ENCODE results near the gene TRIM52. TPM values are rescaled to one million over a fixed set of nuclear protein-coding genes. Genes with fewer than 3 reads are reported as not detected.
A peak's percentile ranks its signal among the peaks of the same experiment; 100 is the strongest.

TRIM52 gene
- total RNA-seq, 1 experiment from 2014 or later, result 7.8 TPM

GRCh38 chr5:181248277-181248676 lies 12.7 kb downstream of the TRIM52 start (continued):
- TF ChIP-seq FOXP4 (CRISPR knock-in tag; IDR thresholded peaks at IDR 0.05), result no peak
- TF ChIP-seq ZNF396 (CRISPR knock-in tag; IDR thresholded peaks at IDR 0.05; ENCODE audit: borderline replicate concordance), result no peak
- no peak for TF ChIP-seq NFE2L1 (CRISPR knock-in tag; IDR thresholded peaks at IDR 0.05)
- no peak for TF ChIP-seq RELA (CRISPR knock-in tag; IDR thresholded peaks at IDR 0.05; ENCODE audit: borderline replicate concordance)
- no peak for TF ChIP-seq GTF2I (CRISPR knock-in tag; conservative IDR thresholded peaks at IDR 0.05)
- TF ChIP-seq ZNF232 (CRISPR knock-in tag; IDR thresholded peaks at IDR 0.05), result no peak
- TF ChIP-seq CREM (CRISPR knock-in tag; IDR thresholded peaks at IDR 0.05), result no peak
- no peak for TF ChIP-seq ZNF423 (CRISPR knock-in tag; IDR thresholded peaks at IDR 0.05)
- TF ChIP-seq ZBTB43 (CRISPR knock-in tag; IDR thresholded peaks at IDR 0.05), result no peak

GRCh38 chr5:181246276-181247049 lies 14.5 kb downstream of the TRIM52 start:
- Mint-ChIP-seq H3K4me1 (peaks cover 53% of the 10 kb centered on the region), H3K36me3 (peaks cover 42% of the 10 kb centered on the region), H3K27me3 (ENCODE audit: low read depth) (no peaks in the 10 kb centered on the region; the same call in 1 of the 2 replicates), H3K4me3 (peak overlapping the region; percentile 85), H3K9me3 (no peaks in the 10 kb centered on the region), H3K27ac (peak overlapping the region; percentile 93)
- DNase-seq (ENCODE audit: low spot score) (peak; percentile 81), ATAC-seq (peak; percentile 65)
- ChIA-PET POLR2A (interaction anchor here (0.9 to 3.3 kb wide), 3 partner anchors 13 to 62 kb away, joined by 3 to 24 read pairs (median 4); partner anchors contain the start of gene TRIM52), CTCF (no interaction called here)
- TF ChIP-seq USF1 (CRISPR knock-in tag; IDR thresholded peaks at IDR 0.05) (peak; percentile 9; the same call in 1 of the 2 replicates), ZNF281 (CRISPR knock-in tag; IDR thresholded peaks at IDR 0.05) (no peak), ATF6 (CRISPR knock-in tag; IDR thresholded peaks at IDR 0.05) (no peak), CREB1 (CRISPR knock-in tag; IDR thresholded peaks at IDR 0.05) (no peak; the same call in 1 of the 2 replicates), TEAD4 (CRISPR knock-in tag; IDR thresholded peaks at IDR 0.05) (no peak), PREB (CRISPR knock-in tag; IDR thresholded peaks at IDR 0.05; ENCODE audit: borderline replicate concordance) (no peak), ZNF423 (CRISPR knock-in tag; IDR thresholded peaks at IDR 0.05) (no peak), MYBL2 (CRISPR knock-in tag; IDR thresholded peaks at IDR 0.05) (no peak), ZNF263 (CRISPR knock-in tag; IDR thresholded peaks at IDR 0.05; ENCODE audit: low read depth) (no peak), GRHL2 (CRISPR knock-in tag; IDR thresholded peaks at IDR 0.05; ENCODE audit: insufficient replicate concordance, severe bottlenecking) (no peak), IRF2 (CRISPR knock-in tag; IDR thresholded peaks at IDR 0.05; ENCODE audit: borderline replicate concordance, low read depth) (no peak), ESRRA (CRISPR knock-in tag; IDR thresholded peaks at IDR 0.05; ENCODE audit: borderline replicate concordance) (no peak), TEAD1 (CRISPR knock-in tag; IDR thresholded peaks at IDR 0.05) (no peak; the same call in 1 of the 2 replicates), E2F5 (CRISPR knock-in tag; IDR thresholded peaks at IDR 0.05) (peak; percentile 4; the same call in 1 of the 2 replicates), JUN (CRISPR knock-in tag; IDR thresholded peaks at IDR 0.05) (0 out of 2 replicates have a peak, but pooled peaks have one; percentile 12)
